Measurements from ENCODE around the gene SCAF11.

- TF ChIP-seq CTCF (IDR thresholded peaks at IDR 0.05 in 2 of 3, conservative IDR thresholded peaks at IDR 0.05 in 1 of 3; ENCODE audit: borderline replicate concordance in 1 of 3, insufficient read depth in 1 of 3, low read depth in 2 of 3, low read length in 2 of 3) (no peak), EZH2phosphoT487 (IDR thresholded peaks at IDR 0.05; ENCODE audit: borderline replicate concordance) (no peak)
These were observed 62.1 kb downstream of the SCAF11 start for GRCh38 chr12:45928309-45928708.

Data from HCT116 (cell line).